GM12872 (cell line): ENCODE measurements around the gene SCNN1G.

ENCODE experiments used
- CTCF ChIP-seq: IDR thresholded peaks from 3 replicates; pipeline ENCODE4 v1.5.1; 2011; ENCODE audit warnings: low read depth, mild to moderate bottlenecking, low read length, moderate library complexity; ENCODE audit not compliant: insufficient read depth

Gene SCNN1G

GRCh38 chr16:23222929-23223328, 40.4 kb downstream of the SCNN1G start:
- no peak for TF ChIP-seq CTCF

DNA sequence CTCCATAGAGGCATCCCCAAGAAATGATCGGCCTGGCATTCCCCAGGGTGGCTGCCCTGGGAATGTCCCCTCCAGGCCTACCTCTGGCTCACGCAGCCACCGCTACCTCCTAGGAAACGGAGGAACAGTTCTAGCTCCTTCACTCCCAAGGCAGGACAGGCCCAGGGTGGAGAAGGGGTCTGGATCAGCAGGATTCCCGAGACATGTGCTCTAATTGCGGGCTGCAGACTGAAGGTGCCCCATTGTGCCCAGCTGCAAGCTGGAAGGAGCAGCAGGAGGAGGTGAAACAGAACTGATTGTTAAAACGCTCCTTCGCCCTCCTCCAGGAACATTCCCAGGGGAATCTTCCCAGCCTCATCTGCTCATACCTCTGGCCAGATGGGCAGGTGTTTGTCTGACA, 40.8 kb downstream of the SCNN1G start:
- TF ChIP-seq CTCF, result no peak

GRCh38 chr16:23225109-23225508, 42.6 kb downstream of the SCNN1G start:
- TF ChIP-seq CTCF, result no peak

DNA sequence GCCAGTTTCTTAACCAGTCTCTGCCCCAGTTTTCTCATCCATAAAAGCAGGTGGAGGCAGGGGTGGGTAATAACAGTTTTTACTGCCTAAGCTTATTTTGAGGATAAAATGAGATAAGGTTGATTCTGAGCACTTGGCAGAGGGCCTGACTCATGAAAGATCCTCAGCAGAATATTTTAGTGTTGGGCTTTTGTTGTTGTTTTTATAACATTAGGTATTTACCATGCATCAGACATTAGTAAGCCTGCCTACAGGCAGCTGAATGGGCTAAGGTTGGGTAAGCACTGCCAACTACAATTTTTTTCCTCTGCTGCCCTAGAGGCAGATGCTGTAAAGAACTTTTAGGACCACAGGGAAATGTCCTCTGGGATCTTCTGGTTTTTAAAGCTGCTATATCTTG, 43.1 kb downstream of the SCNN1G start:
- no peak for TF ChIP-seq CTCF

- TF ChIP-seq CTCF, result no peak
Measured at GRCh38 chr16:23227529-23227928, 45.0 kb downstream of the SCNN1G start.

GRCh38 chr16:23229714-23230113, 47.2 kb downstream of the SCNN1G start:
- no peak for TF ChIP-seq CTCF

- no peak for TF ChIP-seq CTCF
Measured at GRCh38 chr16:23232806-23233205, 50.3 kb downstream of the SCNN1G start.

DNA sequence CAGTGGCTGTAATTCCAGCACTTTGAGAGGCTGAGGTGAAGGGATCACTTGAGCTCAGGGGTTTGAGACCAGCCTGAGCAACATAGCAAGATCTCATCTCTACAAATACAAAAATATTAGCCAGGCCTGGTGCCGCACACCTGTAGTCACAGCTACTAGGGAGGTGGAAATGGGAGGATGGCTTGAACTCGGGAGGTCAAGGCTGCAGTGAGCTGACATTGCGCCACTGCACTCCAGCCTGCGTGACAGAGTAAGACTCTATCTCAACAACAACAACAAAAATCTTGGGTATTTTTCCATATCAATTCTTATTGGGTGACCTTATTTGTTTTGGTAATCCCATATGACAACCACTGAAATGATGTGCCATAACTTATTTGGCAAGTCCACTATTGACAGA, 52.6 kb downstream of the SCNN1G start:
- no peak for TF ChIP-seq CTCF
